OCI-LY3 (cell line): Measurements from ENCODE around the gene AMDHD2.

Experiments
- CTCF ChIP-seq: fragments of 200-600, 300-600 bp; sonication (generic); IDR thresholded peaks from 2 replicates; pipeline ENCODE4 v1.5.1; 2014; ENCODE audit warnings: antibody characterized with exemption, low read length, low read depth
- EZH2phosphoT487 ChIP-seq: fragments of 200-600 bp; shearing (Covaris generic); IDR thresholded peaks from 2 replicates; pipeline ENCODE4 v1.6.1; 2018; ENCODE audit warnings: antibody characterized with exemption, mixed run types, low read depth

DNA sequence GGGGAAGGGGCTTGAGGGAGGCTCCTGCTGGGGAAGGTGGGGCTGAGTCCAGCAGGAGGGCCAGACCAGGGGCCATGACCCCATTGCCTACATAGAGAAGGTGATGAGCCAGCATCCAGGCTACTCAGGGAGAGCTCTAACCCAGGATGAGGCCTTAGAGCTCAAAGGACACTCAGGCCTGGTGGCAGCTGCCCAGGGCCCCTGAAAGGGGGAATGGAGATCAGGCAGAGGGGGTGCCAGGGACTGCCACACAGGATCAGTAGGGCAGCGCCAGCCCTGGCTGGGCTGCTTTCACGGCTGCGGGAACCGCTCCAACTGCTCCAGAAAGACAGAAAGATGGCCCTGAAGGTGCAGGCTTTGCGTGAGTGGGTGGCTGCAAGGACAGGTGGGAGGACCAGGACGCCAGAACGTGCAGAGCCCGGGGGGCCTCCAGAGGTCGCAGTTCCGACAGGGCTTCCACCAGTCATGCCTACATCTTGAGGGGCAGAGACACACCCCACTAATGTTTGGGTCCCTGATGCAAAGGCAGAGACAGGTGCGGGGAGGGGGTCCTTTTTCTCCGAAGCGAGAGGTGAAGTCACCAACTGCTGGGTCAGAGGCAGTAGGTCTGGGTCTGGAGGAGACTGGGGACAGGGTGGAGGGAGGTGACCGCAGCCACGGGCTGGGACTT is 7.3 kb upstream of the AMDHD2 start:
- TF ChIP-seq CTCF: no peak
- TF ChIP-seq EZH2phosphoT487: no peak
